ENCODE data around the gene HYDIN. TPM values are rescaled to one million over a fixed set of nuclear protein-coding genes. Genes with fewer than 3 reads are reported as not detected.
A peak's percentile ranks its signal among the peaks of the same experiment; 100 is the strongest.

Gene HYDIN
- total RNA-seq, 2 experiments from 2014 or later, result not detected

DNA sequence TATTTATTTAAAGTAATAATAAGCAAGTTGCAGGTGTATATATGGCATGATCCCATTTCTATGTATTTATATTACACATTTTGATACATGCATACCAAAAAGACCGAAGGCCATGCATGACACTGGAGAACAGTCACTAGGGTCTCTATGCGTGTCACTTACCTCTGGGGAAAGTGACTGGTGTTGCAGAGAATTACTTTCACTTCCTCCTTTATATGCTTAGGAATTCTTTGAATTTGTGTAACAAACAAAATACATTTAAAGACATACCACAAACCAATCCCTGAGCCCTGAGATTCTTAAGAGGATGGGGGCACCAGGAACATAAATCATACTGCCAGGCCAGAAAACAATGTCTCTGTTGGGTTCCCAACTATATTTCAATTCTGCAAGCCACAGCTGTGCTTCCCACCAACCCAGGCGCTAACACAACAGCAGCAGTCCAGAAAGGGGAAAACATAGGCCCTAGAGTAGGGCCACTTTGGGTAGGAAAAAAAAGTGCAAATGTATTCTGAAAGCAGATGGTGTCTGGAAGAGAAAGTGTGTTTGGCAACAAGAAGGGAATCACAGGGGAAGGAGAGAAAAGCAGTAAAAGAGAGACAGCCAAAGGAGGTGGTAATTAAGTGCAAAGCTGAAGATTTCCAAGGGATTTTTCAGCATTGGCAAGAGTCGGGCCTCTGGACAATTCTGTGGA is 24.5 kb upstream of the HYDIN start:
- Histone ChIP-seq H3K9me2 (ENCODE audit: insufficient read depth, low read length) (no peaks in the 10 kb centered on the region), H3K4me1 (ENCODE audit: insufficient read depth, low read length, poor library complexity, severe bottlenecking) (no peaks in the 10 kb centered on the region), H4K20me1 (ENCODE audit: insufficient read depth, low read length) (no peaks in the 10 kb centered on the region), H3K36me3 (ENCODE audit: insufficient read depth, low read length) (no peaks in the 10 kb centered on the region), H3K4me2 (ENCODE audit: low read length) (no peak overlapping the region), H3K79me2 (ENCODE audit: insufficient read depth, low read depth, low read length) (no peaks in the 10 kb centered on the region), H2AFZ (ENCODE audit: low read length) (no peak overlapping the region), H3K9me3 (ENCODE audit: low read length) (no peaks in the 10 kb centered on the region), H3K27ac (ENCODE audit: low read depth, low read length, poor library complexity, severe bottlenecking) (no peak overlapping the region), H3K4me3 (ENCODE audit: low read depth, low read length, poor library complexity, severe bottlenecking) (no peak overlapping the region)
- ChIA-PET CTCF (ENCODE audit: unreplicated experiment) (no interaction called here), POLR2A (no interaction called here)
- intact Hi-C loops (cut with micrococcal nuclease; ENCODE audit: unreplicated experiment), result loop anchor here (10.0 kb wide), 1 partner anchor 60 kb away; no protein-coding TSS in a partner anchor
- no peak for TF ChIP-seq EZH2phosphoT487 (IDR thresholded peaks at IDR 0.05; ENCODE audit: borderline replicate concordance, low read depth, low read length)
- DNase-seq (ENCODE audit: low spot score), result peak; percentile 8
- BruUV-seq (replicated peaks), result no TSS peak

- intact Hi-C loops (cut with micrococcal nuclease; ENCODE audit: unreplicated experiment), result loop anchor here (10.0 kb wide), 1 partner anchor 64 kb away; no protein-coding TSS in a partner anchor
- Histone ChIP-seq H3K9me3 (ENCODE audit: low read length) (no peaks in the 10 kb centered on the region), H3K27ac (ENCODE audit: low read depth, low read length, poor library complexity, severe bottlenecking) (no peak overlapping the region), H4K20me1 (ENCODE audit: insufficient read depth, low read length) (no peaks in the 10 kb centered on the region), H3K4me3 (ENCODE audit: low read depth, low read length, poor library complexity, severe bottlenecking) (no peak overlapping the region), H3K4me1 (ENCODE audit: insufficient read depth, low read length, poor library complexity, severe bottlenecking) (no peaks in the 10 kb centered on the region), H3K4me2 (ENCODE audit: low read length) (no peak overlapping the region), H2AFZ (ENCODE audit: low read length) (no peak overlapping the region), H3K79me2 (ENCODE audit: insufficient read depth, low read depth, low read length) (no peaks in the 10 kb centered on the region), H3K36me3 (ENCODE audit: insufficient read depth, low read length) (no peaks in the 10 kb centered on the region), H3K9me2 (ENCODE audit: insufficient read depth, low read length) (no peaks in the 10 kb centered on the region)
- no peak for DNase-seq (ENCODE audit: low spot score)
- no TSS peak for BruUV-seq (replicated peaks)
- POLR2A ChIA-PET, result no interaction called here
- CTCF ChIA-PET (ENCODE audit: unreplicated experiment), result interaction anchor here (0.8 kb wide), 1 partner anchor 21 kb away, joined by 3 read pairs; no protein-coding TSS in a partner anchor
- TF ChIP-seq, protein P1, sequence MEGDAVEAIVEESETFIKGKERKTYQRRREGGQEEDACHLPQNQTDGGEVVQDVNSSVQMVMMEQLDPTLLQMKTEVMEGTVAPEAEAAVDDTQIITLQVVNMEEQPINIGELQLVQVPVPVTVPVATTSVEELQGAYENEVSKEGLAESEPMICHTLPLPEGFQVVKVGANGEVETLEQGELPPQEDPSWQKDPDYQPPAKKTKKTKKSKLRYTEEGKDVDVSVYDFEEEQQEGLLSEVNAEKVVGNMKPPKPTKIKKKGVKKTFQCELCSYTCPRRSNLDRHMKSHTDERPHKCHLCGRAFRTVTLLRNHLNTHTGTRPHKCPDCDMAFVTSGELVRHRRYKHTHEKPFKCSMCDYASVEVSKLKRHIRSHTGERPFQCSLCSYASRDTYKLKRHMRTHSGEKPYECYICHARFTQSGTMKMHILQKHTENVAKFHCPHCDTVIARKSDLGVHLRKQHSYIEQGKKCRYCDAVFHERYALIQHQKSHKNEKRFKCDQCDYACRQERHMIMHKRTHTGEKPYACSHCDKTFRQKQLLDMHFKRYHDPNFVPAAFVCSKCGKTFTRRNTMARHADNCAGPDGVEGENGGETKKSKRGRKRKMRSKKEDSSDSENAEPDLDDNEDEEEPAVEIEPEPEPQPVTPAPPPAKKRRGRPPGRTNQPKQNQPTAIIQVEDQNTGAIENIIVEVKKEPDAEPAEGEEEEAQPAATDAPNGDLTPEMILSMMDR (conservative IDR thresholded peaks at IDR 0.05; ENCODE audit: low read length), result no peak
- TF ChIP-seq EZH2phosphoT487 (IDR thresholded peaks at IDR 0.05; ENCODE audit: borderline replicate concordance, low read depth, low read length), result no peak
Observed at GRCh38 chr16:71250461-71251235, 20.1 kb upstream of the HYDIN start.

- H3K4me1 ChIP-seq (ENCODE audit: insufficient read depth, low read length, poor library complexity, severe bottlenecking), result no peaks in the 10 kb centered on the region
- H4K20me1 ChIP-seq (ENCODE audit: insufficient read depth, low read length), result no peaks in the 10 kb centered on the region
- ChIA-PET POLR2A (no interaction called here), CTCF (ENCODE audit: unreplicated experiment) (interaction anchor here (1.2 kb wide), 1 partner anchor 63 kb away, joined by 4 read pairs; no protein-coding TSS in a partner anchor)
- no peak overlapping the region for H3K27ac ChIP-seq (ENCODE audit: low read depth, low read length, poor library complexity, severe bottlenecking)
- no peak for TF ChIP-seq EZH2phosphoT487 (IDR thresholded peaks at IDR 0.05; ENCODE audit: borderline replicate concordance, low read depth, low read length)
- TF ChIP-seq, protein P1 (conservative IDR thresholded peaks at IDR 0.05; ENCODE audit: low read length), result no peak
- H2AFZ ChIP-seq (ENCODE audit: low read length), result no peak overlapping the region
- no peaks in the 10 kb centered on the region for H3K79me2 ChIP-seq (ENCODE audit: insufficient read depth, low read depth, low read length)
- no peak overlapping the region for H3K4me2 ChIP-seq (ENCODE audit: low read length)
- H3K9me3 ChIP-seq (ENCODE audit: low read length), result no peaks in the 10 kb centered on the region
- no peaks in the 10 kb centered on the region for H3K9me2 ChIP-seq (ENCODE audit: insufficient read depth, low read length)
- no peaks in the 10 kb centered on the region for H3K36me3 ChIP-seq (ENCODE audit: insufficient read depth, low read length)
- BruUV-seq (replicated peaks), result no TSS peak
- intact Hi-C loops (cut with micrococcal nuclease; ENCODE audit: unreplicated experiment), result no loop called here
- H3K4me3 ChIP-seq (ENCODE audit: low read depth, low read length, poor library complexity, severe bottlenecking), result no peak overlapping the region
- DNase-seq (ENCODE audit: low spot score), result no peak
Observed at GRCh38 chr16:71249399-71249798, 18.9 kb upstream of the HYDIN start.
